Iris pigment epithelial cell (primary cell): ENCODE measurements around the gene C16orf95.

Source experiments
- DNase-seq: peaks from one replicate; pipeline ENCODE4 v3.0.0-alpha.2; 2011; ENCODE audit warnings: low read depth

C16orf95 gene

GRCh38 chr16:87316450-87316922 lies 706 bp downstream of the C16orf95 start:
- no peak for DNase-seq

GRCh38 chr16:87314990-87315420 lies 2.2 kb downstream of the C16orf95 start:
- no peak for DNase-seq

GRCh38 chr16:87312008-87312407 lies 5.2 kb downstream of the C16orf95 start:
- DNase-seq = no peak

GRCh38 chr16:87311387-87311786 lies 5.8 kb downstream of the C16orf95 start:
- no peak for DNase-seq

GRCh38 chr16:87310610-87311009 lies 6.6 kb downstream of the C16orf95 start:
- DNase-seq = no peak

GRCh38 chr16:87309620-87310525 lies 7.3 kb downstream of the C16orf95 start:
- no peak for DNase-seq

GRCh38 chr16:87308826-87309225 lies 8.4 kb downstream of the C16orf95 start:
- no peak for DNase-seq

- no peak for DNase-seq
These were observed 10.7 kb downstream of the C16orf95 start for GRCh38 chr16:87306516-87306915.

GRCh38 chr16:87305505-87306391 lies 11.4 kb downstream of the C16orf95 start:
- DNase-seq = peak; percentile 44

GRCh38 chr16:87304951-87305350 lies 12.2 kb downstream of the C16orf95 start:
- DNase-seq = no peak

- DNase-seq = no peak
These were observed 13.2 kb downstream of the C16orf95 start for GRCh38 chr16:87303962-87304521.

GRCh38 chr16:87303431-87303930 lies 13.7 kb downstream of the C16orf95 start:
- peak; percentile 43 for DNase-seq

- no peak for DNase-seq
These were observed 18.2 kb downstream of the C16orf95 start for GRCh38 chr16:87298857-87299465.

- DNase-seq = no peak
These were observed 19.1 kb downstream of the C16orf95 start for GRCh38 chr16:87297918-87298631.

- DNase-seq = no peak
These were observed 19.8 kb downstream of the C16orf95 start for GRCh38 chr16:87297407-87297806.

- no peak for DNase-seq
These were observed 21.3 kb downstream of the C16orf95 start for GRCh38 chr16:87295661-87296531.

GRCh38 chr16:87295259-87295658 lies 21.9 kb downstream of the C16orf95 start:
- peak; percentile 31 for DNase-seq

GRCh38 chr16:87293990-87294389 lies 23.2 kb downstream of the C16orf95 start:
- no peak for DNase-seq

GRCh38 chr16:87291944-87292343 lies 25.2 kb downstream of the C16orf95 start:
- DNase-seq = no peak
